ENCODE results near the gene PLA2G2F.

The PLA2G2F gene, protein sequence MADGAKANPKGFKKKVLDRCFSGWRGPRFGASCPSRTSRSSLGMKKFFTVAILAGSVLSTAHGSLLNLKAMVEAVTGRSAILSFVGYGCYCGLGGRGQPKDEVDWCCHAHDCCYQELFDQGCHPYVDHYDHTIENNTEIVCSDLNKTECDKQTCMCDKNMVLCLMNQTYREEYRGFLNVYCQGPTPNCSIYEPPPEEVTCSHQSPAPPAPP

DNA sequence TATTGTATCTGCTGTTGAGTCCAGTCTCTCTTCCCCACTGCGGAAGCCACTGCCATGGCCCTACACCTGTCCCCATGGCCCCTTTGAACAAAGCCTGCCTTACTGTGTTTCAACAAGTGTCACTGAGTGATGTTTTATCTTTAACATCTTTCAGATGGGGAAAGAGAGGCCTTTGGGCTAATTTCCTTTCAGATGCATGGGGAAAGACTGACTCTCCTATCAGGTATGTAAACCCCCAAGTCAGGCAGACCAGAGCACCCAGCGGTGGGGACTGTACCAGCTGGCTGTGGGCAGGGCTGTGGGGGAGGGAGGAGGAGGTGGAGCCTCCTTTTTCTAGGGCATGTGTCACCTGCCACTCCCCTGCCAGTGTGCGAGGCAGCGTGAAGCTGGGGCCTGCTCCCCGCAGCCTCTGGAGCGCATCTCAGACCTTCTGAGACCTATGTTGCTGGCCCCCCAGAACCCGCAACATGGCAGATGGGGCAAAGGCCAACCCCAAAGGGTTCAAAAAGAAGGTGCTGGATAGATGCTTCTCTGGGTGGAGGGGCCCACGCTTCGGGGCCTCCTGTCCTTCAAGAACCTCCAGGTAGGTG is at the start of gene PLA2G2F:
Gene PLA2G2F (plus strand): TSS at position 363 of the 590 bp plus-strand sequence. CDS start 105 bp downstream, at position 468.
- DNase-seq = no peak

DNA sequence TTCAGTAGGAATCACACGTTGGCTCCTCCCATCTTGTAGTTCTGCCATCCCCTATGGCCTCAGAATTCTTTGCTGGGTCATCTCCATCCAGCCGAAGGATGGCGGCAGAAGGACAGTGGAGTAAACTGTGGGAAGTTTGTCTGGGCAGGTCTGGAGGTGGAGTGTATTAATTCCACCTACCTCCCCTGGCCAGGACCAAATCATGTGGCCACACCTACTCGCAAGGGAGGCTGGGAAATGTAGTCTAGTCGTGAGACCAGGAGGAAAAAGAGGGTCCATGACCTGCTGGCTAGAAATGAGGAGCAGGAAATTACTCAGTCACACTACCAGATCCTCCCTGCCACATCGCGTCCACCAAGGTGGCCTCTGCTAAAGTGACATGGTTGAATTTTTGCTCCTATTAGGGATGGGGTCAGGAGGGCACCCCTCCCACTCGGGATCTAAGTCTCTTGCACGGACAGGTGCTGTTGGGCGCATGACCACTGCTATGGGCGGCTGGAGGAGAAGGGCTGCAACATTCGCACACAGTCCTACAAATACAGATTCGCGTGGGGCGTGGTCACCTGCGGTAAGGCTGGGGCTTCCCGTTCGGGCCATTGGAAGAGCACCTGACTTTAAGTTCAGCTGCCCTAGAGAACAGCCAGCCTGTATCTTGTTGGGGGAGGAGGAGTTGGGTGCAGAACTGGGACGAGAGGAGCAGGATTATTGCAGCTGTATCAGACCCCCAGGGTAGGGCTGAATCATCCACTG is 49.6 kb upstream of the PLA2G2F start:
- DNase-seq = no peak

DNA sequence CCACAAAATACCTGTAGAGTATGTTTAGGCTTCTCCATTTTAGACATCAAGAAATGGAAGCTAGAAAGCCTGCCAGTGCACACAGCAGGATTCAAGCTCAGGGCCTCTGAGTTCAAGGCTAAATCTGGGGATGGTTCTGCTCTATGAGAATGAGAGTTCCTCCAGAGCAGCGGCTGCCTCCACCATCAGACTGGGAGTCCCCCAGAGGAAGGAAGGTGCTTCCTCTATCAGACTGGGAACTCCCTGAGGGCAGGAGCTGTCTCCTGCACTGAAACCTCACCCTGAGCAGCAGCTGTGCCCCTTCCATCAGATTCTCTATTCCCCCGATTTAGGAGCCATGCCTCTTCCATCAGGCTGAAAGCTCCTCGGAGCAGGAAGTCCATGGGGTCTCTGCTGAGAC is 49.0 kb upstream of the PLA2G2F start:
- DNase-seq = no peak

DNA sequence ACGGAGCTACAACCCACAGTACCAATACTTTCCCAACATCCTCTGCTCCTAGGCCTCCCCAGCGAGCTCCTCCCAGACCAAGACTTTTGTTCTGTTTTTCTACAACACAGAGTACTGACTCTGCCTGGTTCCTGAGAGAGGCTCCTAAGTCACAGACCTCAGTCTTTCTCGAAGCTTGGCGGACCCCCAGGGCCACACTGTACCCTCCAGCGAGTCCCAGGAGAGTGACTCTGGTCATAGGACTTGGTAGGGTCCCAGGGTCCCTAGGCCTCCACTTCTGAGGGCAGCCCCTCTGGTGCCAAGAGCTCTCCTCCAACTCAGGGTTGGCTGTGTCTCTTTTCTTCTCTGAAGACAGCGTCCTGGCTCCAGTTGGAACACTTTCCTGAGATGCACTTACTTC is 48.5 kb upstream of the PLA2G2F start:
- DNase-seq = no peak

DNA sequence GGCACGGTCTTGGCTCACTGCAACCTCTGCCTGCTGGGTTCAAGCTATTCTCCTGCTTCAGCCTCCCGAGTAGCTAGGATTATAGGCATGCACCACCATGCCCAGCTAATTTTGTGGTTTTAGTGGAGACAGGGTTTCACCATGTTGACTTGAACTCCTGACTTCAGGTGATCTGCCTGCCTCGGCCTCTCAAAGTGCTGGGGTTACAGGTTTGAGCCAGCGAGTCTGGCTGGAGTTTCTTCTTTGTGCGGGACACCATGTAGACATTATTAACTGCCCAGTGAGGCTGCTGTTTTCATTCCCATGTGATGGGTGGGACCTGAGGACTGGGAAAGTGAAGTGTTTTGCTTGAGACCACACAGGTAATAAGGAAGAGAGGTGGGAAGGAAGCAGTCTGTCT is 45.8 kb upstream of the PLA2G2F start:
- no peak for DNase-seq

DNA sequence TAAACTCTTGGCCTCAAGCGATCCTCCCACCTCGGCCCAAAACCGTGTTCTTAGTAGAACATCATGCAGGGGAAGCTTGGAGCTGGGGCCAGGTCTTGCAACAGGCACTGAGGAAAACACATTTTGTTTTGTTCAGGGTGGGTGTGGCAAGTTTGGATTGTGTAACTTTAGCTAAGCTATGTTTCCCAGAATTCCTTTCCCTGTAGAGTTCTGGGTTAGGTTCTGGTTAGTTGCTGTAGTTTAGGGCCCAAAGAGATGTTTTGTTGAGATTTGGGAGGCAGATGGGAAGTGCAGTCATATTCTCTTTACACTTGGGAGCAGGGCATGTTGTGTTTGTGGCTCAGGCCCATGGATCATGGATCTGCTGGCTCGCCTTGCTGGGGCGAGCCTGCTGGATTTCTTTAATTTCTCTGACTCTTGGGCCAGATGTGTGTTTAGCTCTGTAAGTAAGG is 45.2 kb upstream of the PLA2G2F start:
- DNase-seq = no peak

DNA sequence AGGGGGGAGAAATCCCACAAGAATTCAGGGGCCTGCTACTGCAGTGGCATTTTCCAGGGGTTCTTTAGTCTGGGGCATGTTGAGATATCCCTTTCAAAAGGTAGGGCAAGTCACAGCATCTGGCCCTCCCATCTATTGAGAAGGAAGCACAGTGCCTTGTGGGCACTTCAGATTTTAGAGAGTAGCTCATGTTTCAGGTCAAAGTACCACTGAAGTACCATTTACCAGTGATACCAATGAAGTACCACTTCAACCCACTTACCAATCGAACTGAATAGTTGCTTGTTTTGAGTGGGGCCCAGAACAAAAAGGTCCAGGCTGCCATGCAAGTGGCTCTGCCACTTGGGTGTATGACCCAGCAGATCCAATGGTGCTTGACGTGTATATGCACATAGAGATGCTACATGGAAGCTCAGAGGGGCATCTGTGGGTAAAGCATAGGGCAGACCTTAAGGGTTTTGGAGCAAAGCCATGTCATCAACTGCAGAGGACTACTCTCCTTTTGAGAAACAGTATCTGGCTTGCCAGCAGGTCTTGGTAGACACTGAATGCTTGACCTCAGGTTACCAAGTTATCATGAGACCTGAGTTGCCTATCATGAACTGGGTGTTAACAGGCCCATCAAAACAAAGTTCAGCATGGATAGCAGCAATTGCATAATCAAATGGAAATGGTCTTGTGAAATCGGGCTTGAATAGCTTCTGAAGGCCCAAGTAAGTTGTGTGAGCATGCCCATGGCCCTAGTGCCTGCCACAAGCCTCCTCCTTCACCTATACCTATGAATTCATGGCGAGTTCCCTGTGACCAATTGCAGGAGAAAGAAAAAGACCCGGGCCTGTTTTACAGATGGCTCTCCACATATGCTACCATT is 43.3 kb upstream of the PLA2G2F start:
- no peak for DNase-seq

DNA sequence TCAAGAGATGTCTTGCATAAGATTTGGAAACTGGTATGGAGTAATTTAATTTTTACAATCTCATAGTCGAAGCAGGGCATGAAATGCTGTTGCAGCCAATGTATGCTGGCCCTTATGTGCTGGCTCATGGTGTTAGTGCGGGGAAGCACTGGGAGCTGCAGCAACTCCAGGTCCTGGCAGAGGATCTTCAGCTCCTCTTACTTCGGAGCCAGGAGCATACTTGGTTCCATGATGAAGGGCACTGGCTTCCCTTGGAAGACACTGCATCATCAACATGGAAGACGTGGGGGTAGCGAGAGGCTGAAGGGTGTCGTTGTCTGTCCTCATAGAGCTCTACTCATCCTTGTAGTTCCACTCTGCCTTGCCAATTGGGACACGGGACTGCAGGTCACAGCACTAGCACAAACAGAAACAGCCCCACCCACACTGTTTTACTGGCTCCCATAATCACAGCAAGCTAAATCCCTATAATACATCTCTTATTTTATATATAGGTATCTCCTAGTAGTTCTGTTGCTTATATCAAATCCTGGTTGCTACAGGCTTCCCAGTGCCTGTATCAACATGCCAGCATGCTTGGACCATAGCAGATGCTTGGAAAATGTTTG is 42.2 kb upstream of the PLA2G2F start:
- no peak for DNase-seq

DNA sequence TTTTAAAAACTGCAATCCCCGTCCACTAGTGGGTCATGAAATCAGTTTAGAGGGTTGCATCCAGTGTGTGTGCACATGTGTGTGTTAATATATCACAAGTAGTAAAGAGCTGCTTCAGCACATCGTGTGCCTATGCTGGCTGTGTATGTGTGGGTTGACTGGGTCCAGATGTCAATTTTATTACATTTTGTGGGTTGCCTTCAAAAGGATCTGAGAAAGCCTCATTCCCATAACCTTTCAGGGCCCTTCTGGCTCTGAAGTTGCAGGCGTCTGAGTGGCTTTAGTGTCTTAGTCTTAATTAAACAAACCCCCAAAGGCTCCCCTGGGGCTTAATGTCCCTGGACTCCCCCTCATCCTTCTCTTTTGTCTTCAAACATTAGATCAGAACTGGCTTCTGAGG is 39.6 kb upstream of the PLA2G2F start:
- DNase-seq = no peak

DNA sequence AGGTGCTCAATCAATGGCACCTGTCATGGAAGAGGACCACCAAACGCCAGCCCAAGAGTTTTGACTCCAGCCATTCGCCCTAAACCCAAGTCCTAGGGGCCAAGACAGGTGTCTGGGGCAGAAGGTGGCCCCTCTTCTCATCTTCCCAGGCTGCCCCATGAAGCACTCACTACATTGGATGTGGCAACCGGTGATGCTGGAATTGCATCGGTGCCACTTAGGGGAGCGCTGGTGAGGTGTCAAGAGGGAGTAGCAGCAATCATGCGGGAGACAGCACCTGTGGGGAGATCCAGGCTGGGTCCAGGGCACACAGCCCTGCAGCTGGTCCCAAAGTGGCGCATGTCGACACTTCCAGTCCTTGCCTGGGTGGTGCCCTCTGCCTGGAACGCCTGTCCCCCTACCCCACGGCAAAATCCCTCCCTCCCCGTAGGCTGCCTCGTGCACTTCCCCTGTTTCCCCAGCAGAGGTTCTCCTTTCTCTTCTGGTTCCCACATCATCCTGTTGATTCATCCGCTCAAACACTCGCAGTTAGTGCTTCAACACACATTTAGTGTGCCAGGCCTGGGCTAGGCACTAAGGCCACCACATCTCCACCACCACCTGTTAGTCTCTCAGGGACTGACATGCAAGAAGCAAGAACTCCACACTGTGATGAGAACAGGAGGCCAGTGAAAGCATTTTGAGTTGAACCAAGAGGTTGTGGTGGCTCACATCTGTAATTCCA is 38.3 kb upstream of the PLA2G2F start:
- DNase-seq = peak; percentile 46 to 56

DNA sequence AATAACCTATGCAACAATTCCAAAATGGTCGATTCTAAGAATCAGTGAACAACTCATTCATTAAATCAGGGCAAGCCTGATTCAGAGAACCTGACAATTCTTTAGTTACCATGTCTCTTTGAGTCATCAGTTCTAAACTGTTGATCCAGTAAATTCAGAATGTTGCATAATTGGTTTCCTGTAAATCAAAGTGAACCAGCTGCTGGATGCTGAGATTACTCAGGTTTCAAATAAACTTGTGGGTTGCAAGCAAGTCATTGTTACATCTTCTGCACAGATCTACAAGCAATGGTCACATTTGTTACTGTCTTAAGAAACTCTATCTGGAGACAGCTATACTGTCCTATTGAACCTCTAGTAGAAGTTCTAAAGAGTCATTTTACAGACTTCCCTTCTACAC is 36.2 kb upstream of the PLA2G2F start:
- no peak for DNase-seq

DNA sequence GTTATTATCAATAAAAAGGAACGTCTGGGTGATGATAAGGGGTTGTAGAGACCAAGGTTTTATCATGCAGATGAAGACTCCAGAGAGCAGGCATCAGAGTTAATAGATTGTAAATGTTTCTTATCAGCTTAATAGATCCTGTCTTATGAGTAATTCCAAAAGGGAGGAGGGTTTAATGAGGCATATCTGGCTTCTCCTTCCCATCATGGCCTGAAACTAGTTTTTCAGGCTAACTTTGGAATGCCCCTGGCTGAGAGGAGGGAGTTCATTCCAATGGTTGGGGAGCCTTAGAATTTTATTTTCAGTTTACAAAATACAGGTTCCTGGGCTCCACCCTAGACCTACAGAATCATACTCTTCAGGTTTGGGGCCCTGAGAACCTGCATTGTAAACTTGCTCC is 33.3 kb upstream of the PLA2G2F start:
- no peak for DNase-seq

DNA sequence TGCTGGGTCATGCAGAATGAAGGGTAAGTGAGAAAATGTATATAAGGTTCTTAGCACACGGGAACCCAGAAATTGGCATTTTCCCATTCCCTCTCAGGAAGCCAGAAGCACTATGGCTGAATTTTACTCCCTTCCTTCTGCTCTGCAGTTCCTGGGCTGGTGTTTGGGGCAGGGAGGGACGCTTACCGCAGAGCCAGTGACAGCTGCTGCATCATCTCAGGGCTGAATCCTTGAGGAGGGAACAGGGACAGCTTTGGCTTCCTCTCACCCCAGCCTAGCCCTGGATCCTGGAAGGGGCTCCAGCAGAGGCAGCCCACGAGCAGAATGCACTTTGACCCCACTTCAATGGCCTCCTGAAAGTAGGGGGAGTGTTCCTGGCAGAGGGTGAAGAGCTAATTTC is 31.8 kb upstream of the PLA2G2F start:
- no peak for DNase-seq

DNA sequence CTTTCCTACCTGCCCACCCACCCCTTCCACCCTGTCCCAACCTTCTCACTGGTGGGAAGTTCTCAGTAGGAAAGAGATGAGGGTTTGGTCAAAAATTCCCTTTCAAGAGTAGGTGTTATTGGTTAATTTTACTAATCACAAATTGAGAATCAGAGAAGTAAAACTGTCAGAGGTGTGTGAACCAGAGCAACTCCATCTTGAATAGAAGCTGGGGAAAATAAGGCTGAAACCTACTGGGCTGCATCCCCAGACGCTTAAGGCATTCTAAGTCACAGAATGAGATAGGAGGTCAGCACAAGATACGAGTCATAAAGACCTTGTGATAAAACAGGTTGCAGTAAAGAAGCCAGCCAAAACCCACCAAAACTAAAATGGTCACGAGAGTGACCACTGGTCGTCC is 31.3 kb upstream of the PLA2G2F start:
- DNase-seq = no peak

DNA sequence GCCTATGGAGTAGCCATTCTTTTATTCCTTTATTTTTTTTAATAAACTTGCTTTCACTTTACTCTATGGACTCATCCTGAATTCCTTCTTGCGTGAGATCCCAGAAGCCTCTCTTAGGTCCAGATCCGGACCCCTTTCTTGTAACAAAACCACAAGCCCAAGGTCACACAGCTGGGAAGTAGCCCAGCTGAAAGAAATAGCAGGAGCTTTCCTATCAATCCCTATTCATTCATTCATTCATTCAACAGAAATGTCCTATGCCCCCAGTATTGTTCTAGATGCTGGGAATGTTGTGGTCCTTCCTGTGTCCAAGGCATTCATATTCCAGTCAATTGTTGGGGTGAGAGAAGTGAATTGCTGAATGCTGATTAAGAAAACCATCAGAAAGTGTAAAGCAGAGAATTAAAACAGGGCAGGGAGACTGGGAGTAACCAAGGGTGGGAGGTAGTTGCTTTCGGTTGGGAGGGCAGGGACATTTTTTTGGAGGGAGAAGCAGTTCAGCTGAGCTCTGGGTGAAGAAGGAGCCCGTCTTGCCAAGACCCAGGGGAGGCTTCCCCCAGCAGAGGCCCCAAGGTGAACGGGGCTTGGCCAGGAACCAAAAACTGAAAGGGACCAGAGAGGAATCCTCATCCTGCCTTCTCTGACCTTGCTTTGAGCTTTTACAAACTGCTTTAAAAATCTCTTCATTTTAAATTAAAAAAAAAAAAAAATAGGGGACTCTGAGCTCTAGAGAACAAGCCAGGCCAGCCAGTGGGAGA is 30.6 kb upstream of the PLA2G2F start:
- no peak for DNase-seq

DNA sequence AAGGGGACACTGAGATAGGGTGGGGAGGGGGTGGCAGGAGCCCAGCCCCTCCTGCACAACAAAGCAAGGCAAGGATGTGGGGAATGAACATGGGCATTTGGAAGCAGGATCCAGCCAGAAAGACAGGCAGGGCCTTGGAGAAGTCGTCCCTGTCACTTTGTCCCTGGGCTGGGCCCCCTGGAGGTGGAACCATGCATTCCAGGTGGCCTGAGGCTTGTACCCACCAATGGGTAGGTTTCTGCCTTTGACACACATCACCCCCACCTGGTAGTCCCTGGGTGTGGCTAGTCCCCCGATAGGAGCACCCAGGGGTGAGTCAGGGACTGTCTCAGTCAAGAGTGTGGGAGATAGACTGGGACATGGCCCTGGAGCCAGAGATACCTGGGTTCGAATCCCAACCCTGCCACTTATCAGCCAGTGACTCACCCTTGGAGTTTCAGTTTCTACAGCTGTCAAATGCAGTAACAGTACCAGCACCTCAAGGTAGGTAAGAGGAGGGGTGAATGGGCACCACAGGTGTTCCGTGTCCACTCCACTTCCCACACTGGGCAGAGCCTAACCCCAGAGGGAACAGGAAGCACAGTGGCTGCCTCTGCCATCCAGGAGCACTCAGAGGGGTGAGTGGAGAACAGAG is 29.8 kb upstream of the PLA2G2F start:
- DNase-seq = no peak

DNA sequence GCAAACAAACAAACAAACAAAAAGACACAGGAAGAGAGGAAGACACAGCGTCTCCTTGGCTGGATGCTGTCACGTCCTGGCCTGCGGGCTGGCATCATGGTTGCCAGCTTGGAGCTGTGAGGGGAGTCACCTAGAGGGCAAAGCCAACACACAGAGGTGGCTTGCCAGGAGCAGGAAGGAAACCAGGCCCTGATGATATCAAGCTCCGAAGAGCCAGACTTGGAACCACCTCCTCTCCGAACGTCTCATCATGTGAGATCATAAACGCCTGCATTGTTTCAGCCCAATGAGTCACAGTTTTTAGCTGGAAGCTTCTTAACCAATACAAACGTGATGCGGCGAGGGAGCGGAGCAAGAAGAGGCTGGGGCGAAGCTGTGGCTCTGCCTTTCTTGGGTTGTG is 28.4 kb upstream of the PLA2G2F start:
- no peak for DNase-seq

DNA sequence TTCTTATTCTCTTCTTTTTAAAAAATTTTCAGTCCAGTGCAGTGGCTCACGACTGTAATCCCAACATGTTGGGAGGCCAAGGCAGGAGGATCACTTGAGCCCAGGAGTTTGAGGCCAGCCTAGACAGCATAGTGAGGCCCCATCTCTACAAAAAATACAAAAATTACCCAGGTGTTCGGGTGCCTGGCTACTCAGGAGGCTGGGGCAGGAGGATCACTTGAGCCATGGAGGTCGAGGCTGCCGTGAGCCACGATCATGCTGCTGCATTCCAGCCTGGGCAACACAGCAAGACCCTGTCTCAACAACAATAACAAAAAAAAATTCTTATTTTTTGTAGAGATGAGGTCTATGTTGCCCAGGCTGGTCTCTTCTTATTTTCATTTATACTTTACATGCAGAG is 27.7 kb upstream of the PLA2G2F start:
- DNase-seq = no peak

DNA sequence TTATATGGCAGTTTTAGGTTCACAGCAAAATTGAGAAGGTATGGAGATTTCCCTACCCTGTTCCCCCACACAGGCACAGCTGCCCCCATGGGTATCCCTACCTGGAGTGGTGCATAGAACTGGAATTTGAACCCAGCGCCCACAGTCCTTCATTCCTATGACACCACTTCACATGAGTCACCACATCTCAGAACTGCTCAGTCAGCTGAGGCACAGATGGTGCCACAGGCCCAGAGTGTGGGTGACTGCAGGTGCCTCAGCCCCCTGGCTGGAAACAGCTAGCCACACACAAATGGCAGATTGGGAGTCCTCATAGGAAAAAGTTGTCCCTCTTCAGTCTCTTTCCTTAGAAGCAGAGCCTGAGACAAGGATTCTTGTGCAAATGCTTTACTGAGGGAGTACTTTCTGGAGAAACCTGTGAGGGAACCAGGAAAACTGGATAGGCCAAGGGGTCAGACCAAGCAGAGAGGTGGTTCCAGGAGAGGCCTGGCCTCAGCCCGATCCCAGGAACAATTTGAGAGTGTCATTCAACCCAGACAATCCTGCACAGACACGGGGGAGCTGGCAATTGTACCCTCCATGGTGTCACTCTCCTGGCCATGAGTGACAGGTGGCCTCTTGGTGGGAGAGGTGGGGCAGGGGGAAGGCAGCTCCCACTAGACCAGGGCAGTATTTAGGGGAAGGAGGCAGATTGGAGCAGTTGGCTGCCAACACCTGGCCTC is 26.7 kb upstream of the PLA2G2F start:
- no peak for DNase-seq

DNA sequence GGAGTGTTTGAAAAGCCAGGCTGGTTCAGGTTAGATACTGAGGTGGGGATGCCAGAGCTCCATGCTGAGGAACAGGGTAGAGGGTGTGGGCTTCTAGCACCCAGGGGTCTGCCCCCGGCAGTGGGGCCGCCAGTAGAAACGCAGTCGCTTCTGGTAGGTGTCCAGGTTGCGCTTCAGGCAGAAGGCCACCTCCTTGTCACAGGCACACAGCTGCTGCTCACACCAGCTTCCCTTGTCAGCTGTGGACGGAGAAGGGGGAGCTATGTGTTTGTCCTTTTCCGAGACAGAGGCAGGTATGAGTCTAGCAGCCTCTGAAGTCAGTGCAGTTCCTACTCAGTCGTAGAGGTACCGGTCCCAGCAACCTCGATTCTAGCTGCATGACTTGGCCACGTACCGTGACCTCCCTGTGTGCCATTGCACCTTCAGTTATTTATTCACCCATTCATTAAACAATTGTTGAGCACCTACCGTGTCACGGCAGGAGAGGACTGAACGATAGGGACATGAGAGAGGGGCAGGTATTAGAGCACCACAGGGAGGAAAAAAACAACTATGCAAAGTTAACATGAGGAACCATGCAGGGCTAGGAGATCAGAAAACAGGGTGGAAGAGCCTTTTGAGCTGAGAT is 25.0 kb upstream of the PLA2G2F start:
- DNase-seq = no peak

Data from activated T-cell treated with anti-CD3 and anti-CD28 coated beads, Interleukin-2, amount 50 U/mL, for 48 hours (primary cell).